Adipocyte (in vitro differentiated cells): ENCODE results near the gene MAB21L2.

Experiments used
- DNase-seq: peaks from one replicate; pipeline ENCODE4 v3.0.0-alpha.2; 2015; ENCODE audit warnings: low read depth
- H3K27me3 ChIP-seq: replicated peaks from 2 replicates; pipeline ENCODE4 v1.7.0; 2013; ENCODE audit warnings: mild to moderate bottlenecking, low read length, moderate library complexity; ENCODE audit not compliant: control insufficient read depth, insufficient read depth
- H3K36me3 ChIP-seq: 2 replicates; pipeline ENCODE4 v1.7.0; 2013; ENCODE audit warnings: low read length, mild to moderate bottlenecking, moderate library complexity; ENCODE audit not compliant: control insufficient read depth, insufficient read depth, severe bottlenecking
- H3K4me1 ChIP-seq: 2 replicates; pipeline ENCODE4 v1.7.0; 2013; ENCODE audit warnings: mild to moderate bottlenecking, low read length, moderate library complexity; ENCODE audit not compliant: control insufficient read depth, insufficient read depth
- H3K4me3 ChIP-seq: 2 replicates; pipeline ENCODE4 v1.7.0; 2013; ENCODE audit warnings: mild to moderate bottlenecking, low read length, moderate library complexity
- H3K9ac ChIP-seq: 2 replicates; pipeline ENCODE4 v1.7.0; 2013; ENCODE audit warnings: mild to moderate bottlenecking, low read length, moderate library complexity
- H3K9me3 ChIP-seq: 2 replicates; pipeline ENCODE4 v1.7.0; 2013; ENCODE audit warnings: mild to moderate bottlenecking, low read length, moderate library complexity; ENCODE audit not compliant: control insufficient read depth

Gene MAB21L2

GRCh38 chr4:150577796-150578195, 4.2 kb upstream of the MAB21L2 start:
- no peak overlapping the region for H3K9ac ChIP-seq
- H3K9me3 ChIP-seq, result no peaks in the 10 kb centered on the region
- H3K27me3 ChIP-seq, result no peaks in the 10 kb centered on the region
- H3K4me3 ChIP-seq, result no peak overlapping the region
- no peaks in the 10 kb centered on the region for H3K36me3 ChIP-seq
- peak; percentile 56 for DNase-seq
- H3K4me1 ChIP-seq, result no peaks in the 10 kb centered on the region

- Histone ChIP-seq H3K4me1 (no peaks in the 10 kb centered on the region), H3K36me3 (no peaks in the 10 kb centered on the region), H3K4me3 (peak overlapping the region; percentile 73), H3K27me3 (no peaks in the 10 kb centered on the region), H3K9ac (no peak overlapping the region), H3K9me3 (no peaks in the 10 kb centered on the region)
- DNase-seq, result peak; percentile 81
Measured at GRCh38 chr4:150578745-150579501, 3.0 kb upstream of the MAB21L2 start.

GRCh38 chr4:150579551-150580234, 2.3 kb upstream of the MAB21L2 start:
- H3K9me3 ChIP-seq, result no peaks in the 10 kb centered on the region
- no peaks in the 10 kb centered on the region for H3K27me3 ChIP-seq
- no peaks in the 10 kb centered on the region for H3K36me3 ChIP-seq
- DNase-seq, result peak; percentile 75
- peak overlapping the region; percentile 29 for H3K9ac ChIP-seq
- peak overlapping the region; percentile 73 for H3K4me3 ChIP-seq
- no peaks in the 10 kb centered on the region for H3K4me1 ChIP-seq

- Histone ChIP-seq H3K36me3 (no peaks in the 10 kb centered on the region), H3K9me3 (no peaks in the 10 kb centered on the region), H3K4me3 (peak overlapping the region; percentile 73), H3K9ac (peak overlapping the region; percentile 29), H3K27me3 (no peaks in the 10 kb centered on the region), H3K4me1 (no peaks in the 10 kb centered on the region)
- DNase-seq, result peak; percentile 54
Measured at GRCh38 chr4:150580306-150580705, 1.6 kb upstream of the MAB21L2 start.

- Histone ChIP-seq H3K27me3 (no peaks in the 10 kb centered on the region), H3K4me3 (no peak overlapping the region), H3K4me1 (no peaks in the 10 kb centered on the region), H3K9me3 (no peaks in the 10 kb centered on the region), H3K36me3 (no peaks in the 10 kb centered on the region), H3K9ac (no peak overlapping the region)
- peak; percentile 67 for DNase-seq
Measured at GRCh38 chr4:150581056-150581605, 820 bp upstream of the MAB21L2 start.

DNA sequence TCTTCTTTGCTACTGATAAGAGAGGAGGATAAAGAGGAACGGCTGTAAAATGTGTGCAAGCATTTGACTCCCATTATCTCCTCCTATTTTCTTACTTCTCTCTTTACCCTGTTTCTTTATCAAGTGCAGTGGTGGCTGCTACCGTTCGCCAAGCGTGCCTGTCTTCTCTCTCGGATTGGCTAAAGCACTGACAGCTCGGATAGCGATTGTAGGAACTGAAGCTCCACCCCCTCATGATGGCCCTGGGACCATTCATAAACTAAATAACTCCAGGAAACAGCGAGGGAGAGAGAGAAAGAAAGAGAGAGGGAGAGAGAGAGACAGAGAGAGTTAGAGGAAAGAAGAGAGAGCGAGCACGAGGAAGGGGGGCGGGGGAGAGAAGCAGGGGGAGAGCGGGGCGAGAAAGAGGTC, 305 bp upstream of the MAB21L2 start:
- Histone ChIP-seq H3K36me3 (no peaks in the 10 kb centered on the region), H3K27me3 (no peaks in the 10 kb centered on the region)
- peak; percentile 98 for DNase-seq

GRCh38 chr4:150582873-150583286, 929 bp downstream of the MAB21L2 start:
- H3K27me3 ChIP-seq, result no peaks in the 10 kb centered on the region
- no peaks in the 10 kb centered on the region for H3K4me1 ChIP-seq
- DNase-seq, result peak; percentile 73
- no peak overlapping the region for H3K9ac ChIP-seq
- no peaks in the 10 kb centered on the region for H3K9me3 ChIP-seq
- peak overlapping the region; percentile 20 for H3K4me3 ChIP-seq
- no peaks in the 10 kb centered on the region for H3K36me3 ChIP-seq

More for the DNA sequence above, 305 bp upstream of the MAB21L2 start:
- Histone ChIP-seq H3K4me1 (no peaks in the 10 kb centered on the region), H3K9me3 (no peaks in the 10 kb centered on the region), H3K9ac (no peak overlapping the region), H3K4me3 (no peak overlapping the region)

DNA sequence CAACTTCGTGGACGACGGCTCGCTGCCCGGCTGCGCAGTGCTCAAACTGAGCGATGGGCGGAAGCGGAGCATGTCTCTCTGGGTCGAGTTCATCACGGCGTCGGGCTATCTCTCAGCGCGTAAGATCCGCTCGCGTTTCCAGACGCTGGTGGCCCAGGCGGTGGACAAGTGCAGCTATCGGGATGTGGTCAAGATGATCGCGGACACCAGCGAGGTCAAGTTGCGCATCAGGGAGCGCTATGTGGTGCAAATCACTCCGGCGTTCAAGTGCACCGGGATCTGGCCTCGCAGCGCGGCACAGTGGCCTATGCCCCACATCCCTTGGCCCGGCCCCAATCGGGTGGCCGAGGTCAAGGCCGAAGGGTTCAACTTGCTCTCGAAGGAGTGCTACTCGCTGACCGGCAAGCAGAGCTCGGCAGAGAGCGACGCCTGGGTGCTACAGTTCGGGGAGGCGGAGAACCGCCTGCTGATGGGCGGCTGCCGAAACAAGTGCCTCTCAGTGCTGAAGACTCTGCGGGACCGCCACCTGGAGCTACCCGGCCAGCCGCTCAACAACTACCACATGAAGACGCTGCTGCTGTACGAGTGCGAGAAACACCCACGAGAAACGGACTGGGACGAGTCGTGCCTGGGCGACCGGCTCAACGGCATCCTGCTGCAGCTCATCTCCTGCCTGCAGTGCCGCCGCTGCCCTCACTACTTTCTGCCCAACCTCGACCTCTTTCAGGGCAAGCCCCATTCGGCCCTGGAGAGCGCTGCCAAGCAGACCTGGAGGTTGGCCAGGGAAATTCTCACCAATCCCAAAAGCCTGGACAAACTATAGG, 1.5 kb downstream of the MAB21L2 start:
- H3K9ac ChIP-seq, result no peak overlapping the region
- peak; percentile 81 for DNase-seq
- no peaks in the 10 kb centered on the region for H3K36me3 ChIP-seq
- no peaks in the 10 kb centered on the region for H3K27me3 ChIP-seq
- no peaks in the 10 kb centered on the region for H3K9me3 ChIP-seq
- H3K4me1 ChIP-seq, result no peaks in the 10 kb centered on the region
- H3K4me3 ChIP-seq, result peak overlapping the region; percentile 20

DNA sequence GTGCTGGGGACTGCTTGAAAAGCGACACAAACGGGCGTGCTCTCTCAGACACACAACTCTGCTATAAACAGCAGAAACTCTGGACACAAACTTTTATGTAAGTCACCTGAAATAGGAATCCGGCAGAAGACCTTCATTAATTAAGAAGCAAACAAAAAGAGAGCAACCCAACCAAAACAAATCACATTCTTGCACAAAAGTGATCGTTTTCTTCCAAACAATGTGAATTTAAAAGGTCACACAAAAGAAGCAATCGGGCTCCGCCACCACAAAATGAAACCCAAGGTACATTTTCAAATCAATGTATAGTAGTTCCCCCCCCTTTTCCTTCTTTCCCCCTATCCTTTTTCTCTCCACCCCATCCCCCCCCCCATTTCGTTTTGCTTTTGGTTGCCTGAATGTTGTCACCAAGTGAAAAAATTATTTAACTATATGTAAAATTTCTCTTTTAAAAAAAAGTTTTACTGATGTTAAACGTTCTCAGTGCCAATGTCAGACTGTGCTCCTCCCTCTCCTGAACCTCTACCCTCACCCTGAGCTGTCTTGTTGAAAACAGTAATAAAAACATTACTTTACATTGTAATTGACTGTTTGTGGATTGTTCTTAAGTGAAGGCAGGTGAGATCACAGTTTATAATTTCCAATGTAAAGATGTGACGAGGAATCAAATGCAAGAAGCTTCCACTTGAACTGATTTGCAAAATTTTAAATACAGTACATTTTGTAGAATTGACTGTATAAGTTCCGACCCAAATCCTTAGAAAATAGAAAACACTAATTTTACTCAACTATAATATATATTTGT, 2.4 kb downstream of the MAB21L2 start:
- H3K4me3 ChIP-seq, result no peak overlapping the region
- DNase-seq, result peak; percentile 40
- H3K9me3 ChIP-seq, result no peaks in the 10 kb centered on the region
- no peak overlapping the region for H3K9ac ChIP-seq
- no peaks in the 10 kb centered on the region for H3K36me3 ChIP-seq
- H3K4me1 ChIP-seq, result no peaks in the 10 kb centered on the region
- no peaks in the 10 kb centered on the region for H3K27me3 ChIP-seq

GRCh38 chr4:150585611-150586010, 3.7 kb downstream of the MAB21L2 start:
- Histone ChIP-seq H3K27me3 (no peaks in the 10 kb centered on the region), H3K4me1 (no peaks in the 10 kb centered on the region), H3K9ac (no peak overlapping the region), H3K9me3 (no peaks in the 10 kb centered on the region), H3K36me3 (no peaks in the 10 kb centered on the region), H3K4me3 (no peak overlapping the region)
- peak; percentile 45 for DNase-seq
